K562 (cell line): ENCODE data around the gene SLC7A8. TPM values are rescaled to one million over a fixed set of nuclear protein-coding genes. Genes with fewer than 3 reads are reported as not detected.

Source experiments
- ATAC-seq: fragments of 200-7000 bp; cut with Tn5 transposase; 3 replicates; pipeline ENCODE4 v1.9.1; 2020; ENCODE audit warnings: moderate library complexity
- BruUV-seq: library from RNA; stranded (reverse); fragments of 400-500 nt; replicated peaks from 2 replicates; lab custom pipeline; 2021; lab: Mats Ljungman, UMichigan
- CTCF ChIA-PET: fragments of 300-600 bp; formaldehyde crosslinking; extraction: SDS; loops from one replicate; lab custom pipeline; 2021; ENCODE audit warnings: low intra/inter-chr PET ratio; lab: Yijun Ruan, JAX
- POLR2A ChIA-PET: fragments of 300-600, 350-650 bp; sonication (Branson Sonifier 250); formaldehyde crosslinking; extraction: SDS; loops from one replicate; lab custom pipeline; 2021; ENCODE audit warnings: antibody characterized with exemption, inconsistent platforms; lab: Yijun Ruan, JAX
- DNase-seq, 4 experiments: peaks; one replicate each; pipeline versions ENCODE4 v3.0.0 to v3.0.0-alpha.2; 2011 to 2018; ENCODE audit warnings: low spot score in 3 of 4, mixed read lengths in 3 of 4; ENCODE audit errors: extremely low read depth in 1 of 4
- FAIRE-seq: peaks from 2 replicates; lab custom pipeline; 2011; peaks lifted over from hg19 to GRCh38; lab: Jason Lieb, UNC
- H2AFZ ChIP-seq: 2 replicates; pipeline ENCODE4 v1.6.0; 2011; ENCODE audit warnings: low read depth, low read length, control low read depth, inconsistent platforms
- H3K27ac ChIP-seq: fragments of 200-600 bp; 3 replicates; pipeline ENCODE4 v1.8.0; 2011; ENCODE audit warnings: low read depth, mild to moderate bottlenecking, control low read depth, inconsistent platforms, low read length, moderate library complexity, mixed read lengths; ENCODE audit errors: extremely low read depth
- H3K27me3 ChIP-seq, 2 experiments: fragments of 300-600 bp in 1 of 2; 2 replicates in 1 of 2; 3 replicates in 1 of 2; pipeline versions ENCODE4 v1.6.0 to v1.8.0; 2011; ENCODE audit warnings: inconsistent platforms in 2 of 2, low read length in 2 of 2, mild to moderate bottlenecking in 1 of 2, mixed read lengths in 1 of 2, moderate library complexity in 1 of 2; ENCODE audit not compliant: control insufficient read depth in 2 of 2, insufficient read depth in 2 of 2
- H3K36me3 ChIP-seq: fragments of 300-600 bp; 3 replicates; pipeline ENCODE4 v1.8.0; 2011; ENCODE audit warnings: mild to moderate bottlenecking, low read length, inconsistent platforms; ENCODE audit not compliant: control insufficient read depth, insufficient read depth
- H3K4me1 ChIP-seq, 2 experiments: fragments of 200-600 bp in 1 of 2; replicated peaks in 1 of 2; 2 replicates in 1 of 2; 3 replicates in 1 of 2; pipeline versions ENCODE4 v1.5.1 to v1.8.0; 2011; ENCODE audit warnings: inconsistent platforms in 2 of 2, low read length in 2 of 2, mild to moderate bottlenecking in 1 of 2, mixed read lengths in 1 of 2, moderate library complexity in 1 of 2; ENCODE audit not compliant: control insufficient read depth in 2 of 2, insufficient read depth in 2 of 2
- H3K4me2 ChIP-seq: 2 replicates; pipeline ENCODE4 v1.6.1; 2011; ENCODE audit warnings: low read length, control low read depth, inconsistent platforms, mixed read lengths; ENCODE audit not compliant: insufficient read depth
- H3K4me3 ChIP-seq: fragments of 200-600 bp; sonication (generic), shearing (Covaris generic); 2 replicates; pipeline ENCODE4 v1.5.1; 2016; ENCODE audit warnings: control low read depth, inconsistent platforms
- H3K79me2 ChIP-seq: fragments of 200-600 bp; 3 replicates; pipeline ENCODE4 v1.8.0; 2011; ENCODE audit warnings: low read length, inconsistent platforms; ENCODE audit not compliant: control insufficient read depth, insufficient read depth
- H3K9ac ChIP-seq, 2 experiments: 2 replicates each; pipeline versions ENCODE4 v1.6.0 to v1.6.1; 2011; ENCODE audit warnings: low read depth in 2 of 2, low read length in 2 of 2, control low read depth in 1 of 2, inconsistent platforms in 1 of 2, mild to moderate bottlenecking in 1 of 2, mixed read lengths in 1 of 2; ENCODE audit not compliant: insufficient read depth in 1 of 2
- H3K9me1 ChIP-seq: one replicate; pipeline ENCODE4 v1.6.0; 2011; ENCODE audit warnings: inconsistent platforms, mild to moderate bottlenecking, low read length, moderate library complexity; ENCODE audit not compliant: control insufficient read depth, insufficient read depth
- H3K9me3 ChIP-seq: replicated peaks from 2 replicates; pipeline ENCODE4 v1.5.1; 2011; ENCODE audit warnings: low read depth, low read length, inconsistent platforms; ENCODE audit not compliant: control insufficient read depth, insufficient read depth
- H4K20me1 ChIP-seq: replicated peaks from 2 replicates; pipeline ENCODE4 v1.6.1; 2011; ENCODE audit warnings: low read length, inconsistent platforms, mixed read lengths; ENCODE audit not compliant: control insufficient read depth, insufficient read depth
- E2F3 ChIP-seq: fragments of 250-450 bp; sonication (Bioruptor Pico); IDR thresholded peaks from 2 replicates; pipeline ENCODE4 v1.4.0; 2020; ENCODE audit warnings: mild to moderate bottlenecking
- ETS2 ChIP-seq: IDR thresholded peaks from 2 replicates; pipeline ENCODE4 v1.6.1; 2016; ENCODE audit warnings: borderline replicate concordance, missing genetic modification characterization, mild to moderate bottlenecking, moderate library complexity, missing compliant biosample characterization; ENCODE audit not compliant: poor library complexity, severe bottlenecking
- MTA1 ChIP-seq: fragments of 450-650 bp; IDR thresholded peaks from 2 replicates; pipeline ENCODE4 v1.6.1; 2017; ENCODE audit warnings: borderline replicate concordance
- RBM15 ChIP-seq: fragments of 200-400 bp; formaldehyde crosslinking; IDR thresholded peaks from 2 replicates; pipeline ENCODE4 v1.6.1; 2018; ENCODE audit warnings: mild to moderate bottlenecking, low read length, moderate library complexity; ENCODE audit not compliant: insufficient read depth
- TRIM25 ChIP-seq: fragments of 450-650 bp; IDR thresholded peaks from 2 replicates; pipeline ENCODE4 v1.7.0; 2016; ENCODE audit warnings: borderline replicate concordance
- TSC22D4 ChIP-seq: fragments of 450-650 bp; IDR thresholded peaks from 2 replicates; pipeline ENCODE4 v1.6.1; 2016; ENCODE audit warnings: missing genetic modification characterization, missing biosample characterization, control low read depth
- WGBS: fragments of 100-300 bp; shearing (Covaris generic); methylation state at CpG from one replicate; pipeline ENCODE4 v1.1.6; 2016; ENCODE audit warnings: low coverage, mixed read lengths; ENCODE audit not compliant: insufficient coverage; ENCODE audit errors: missing lambda C conversion rate; 5-methylcytosine and 5-hydroxymethylcytosine counted together
- in situ Hi-C: fragments of 300-500 bp; cut with MboI; formaldehyde crosslinking; loops from 4 replicates; pipeline ENCODE4 v1.15.0; 2018; ENCODE audit warnings: inconsistent platforms, mixed read lengths
- intact Hi-C: fragments of 100-400 bp; cut with micrococcal nuclease; formaldehyde crosslinking; loops from 2 replicates; pipeline ENCODE4 v1.14.2; 2022
- polyA plus RNA-seq, 8 experiments: library from polyadenylated mRNA; depleted of rRNA in 4 of 8; stranded (reverse) in 5 of 8; unstranded in 3 of 8; fragments of >200 nt; fragmentation: Nextera tagmentation in 2 of 8; fragmentation: Illumina TruSeq in 1 of 8; extraction: Ambion mirVana in 2 of 8; extraction: Trizol in 1 of 8; gene quantifications; 2 replicates each; pipeline versions ENCODE4 v1.2.1 to v1.2.3, GENCODE V29; 2011 to 2014; ENCODE audit warnings: inconsistent platforms in 1 of 8, missing spikeins in 1 of 8
- total RNA-seq, 7 experiments: library from RNA; depleted of rRNA in 6 of 7; stranded (reverse); fragments of >200 nt in 6 of 7; fragmentation: Illumina TruSeq in 2 of 7; extraction: Trizol in 2 of 7; gene quantifications; 2 replicates each; pipeline versions ENCODE4 v1.2.1 to v1.2.3, GENCODE V29; 2011 to 2021; ENCODE audit warnings: low replicate concordance in 1 of 7

Gene SLC7A8
- total and polyA plus RNA-seq, 9 of the 15 experiments (the other 6 are each of a cell fraction or from before 2014, with no cell fraction given) = 2.0 to 33.0 (median 6.0) TPM

- TF ChIP-seq TRIM25 = no peak
- TF ChIP-seq TSC22D4 (tag) = no peak
- no peak for TF ChIP-seq RBM15
- no peak for TF ChIP-seq E2F3 (CRISPR knock-in tag)
These were observed 98.0 kb downstream of the SLC7A8 start (continued) for GRCh38 chr14:23085458-23085857.

- DNase-seq (no peak), ATAC-seq (no peak), FAIRE-seq (no peak)
- Histone ChIP-seq H3K79me2 (peaks cover 11% of the 10 kb centered on the region; the same call in 2 of the 3 replicates), H3K4me2 (no peak overlapping the region), H3K36me3 (peaks cover 99% of the 10 kb centered on the region), H3K4me3 (no peak overlapping the region), H3K4me1 (peaks cover 6 to 28% of the 10 kb centered on the region in 2 experiments; a peak in 3 of 5 replicates), H2AFZ (no peak overlapping the region), H3K9ac (no peak overlapping the region), H4K20me1 (no peaks in the 10 kb centered on the region), H3K9me1 (no peaks in the 10 kb centered on the region), H3K9me3 (no peaks in the 10 kb centered on the region), H3K27ac (no peak overlapping the region), H3K27me3 (no peaks in the 10 kb centered on the region)
- ChIA-PET CTCF (no interaction called here), POLR2A (interaction anchor here (1.0 to 5.1 kb wide), 3 partner anchors 9 to 14 kb away, joined by 3 to 34 read pairs (median 7); partner anchors contain the start of genes ACIN1 and C14orf119)
- 67% methylated on average over 1 of the region's 1 CpG for WGBS
- no TSS peak for BruUV-seq
- TF ChIP-seq MTA1 (0 out of 2 replicates have a peak, but pooled peaks have one; percentile 55), ETS2 (tag) (no peak)
- in situ Hi-C loops = no loop called here
- intact Hi-C loops = no loop called here
These were observed 103.0 kb downstream of the SLC7A8 start for GRCh38 chr14:23080474-23080873.
